Stimulated activated naive B cell treated with anti-CD40 and anti-IgM and Interleukin-4, amounts not matched to agents 10 μg/mL and 1 μg/mL and 100 μg/mL, for 72 hours (primary cell): ENCODE data around the gene AZIN2.
"Not testable (repeated sequence)": the region's sequence is repeated elsewhere in the genome, so short reads cannot be mapped to it uniquely, and the experiment has no call there.

Experiments
- ATAC-seq, 2 donors: fragments of 150-1000 bp; cut with Tn5 transposase; replicated peaks; 2 replicates each; pipeline ENCODE4 v1.10.0; 2021; ENCODE audit warnings: moderate library complexity in 1 of 2
- DNase-seq: peaks from one replicate; pipeline ENCODE4 v3.0.0; 2021
- H3K27ac Mint-ChIP-seq: one replicate; pipeline ENCODE4 v1.8.0; 2022; ENCODE audit warnings: mild to moderate bottlenecking, mixed read lengths
- H3K27me3 Mint-ChIP-seq, 2 donors: one replicate each; pipeline ENCODE4 v1.8.0; 2022; ENCODE audit warnings: mixed read lengths in 2 of 2
- H3K36me3 Mint-ChIP-seq, 2 donors: one replicate each; pipeline ENCODE4 v1.8.0; 2022; ENCODE audit warnings: mixed read lengths in 2 of 2, mild to moderate bottlenecking in 1 of 2
- H3K4me1 Mint-ChIP-seq, 2 donors: one replicate each; pipeline ENCODE4 v1.8.0; 2022; ENCODE audit warnings: mixed read lengths in 2 of 2, mild to moderate bottlenecking in 1 of 2
- H3K4me3 Mint-ChIP-seq, 2 donors: one replicate each; pipeline ENCODE4 v1.8.0; 2022; ENCODE audit warnings: mild to moderate bottlenecking in 2 of 2, mixed read lengths in 2 of 2, moderate library complexity in 1 of 2
- H3K9me3 Mint-ChIP-seq, 2 donors: one replicate each; pipeline ENCODE4 v1.8.0; 2022; ENCODE audit warnings: mixed read lengths in 2 of 2, mild to moderate bottlenecking in 1 of 2

The AZIN2 gene

DNA sequence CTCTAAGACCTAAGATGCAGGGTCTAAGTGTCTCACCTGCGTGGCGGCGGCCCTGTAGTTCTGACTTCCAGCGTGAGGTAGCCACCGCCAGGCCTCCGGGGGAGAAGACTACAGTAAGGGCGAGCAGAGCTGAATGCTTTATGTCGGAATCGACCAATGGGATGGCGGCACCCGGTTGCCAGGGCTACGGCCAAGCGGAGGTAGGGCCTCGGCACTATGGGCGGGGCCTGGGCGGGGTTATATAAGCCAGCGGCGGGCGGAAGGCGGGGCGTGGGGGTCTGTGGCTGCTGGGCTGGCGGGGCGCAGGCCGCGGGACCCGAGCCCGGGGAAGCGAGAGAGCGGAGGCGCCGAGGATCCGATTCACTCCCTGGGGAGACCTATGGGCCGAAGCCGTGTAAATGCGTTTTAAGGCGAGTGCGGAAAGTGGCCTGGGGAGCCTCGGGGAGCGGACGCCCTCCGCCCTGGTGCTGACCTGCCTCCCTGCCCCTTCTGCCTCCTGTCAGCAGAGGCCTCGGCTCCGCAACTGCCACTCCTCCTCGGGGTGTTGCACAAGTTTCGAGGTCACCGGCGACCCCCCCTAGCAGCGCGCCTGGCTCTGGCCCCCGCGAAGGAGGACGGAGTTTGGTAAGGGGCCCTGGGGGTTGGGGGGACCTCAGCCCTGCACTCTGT, at the start of gene AZIN2:
Gene AZIN2 (plus strand): TSS at position 269 of the 669 bp plus-strand sequence. CDS start 1,097 bp downstream, outside the sequence.
- ATAC-seq, result peak; percentile 100
- peak; percentile 90 for DNase-seq
- Mint-ChIP-seq H3K27ac (peak within 1 kb of the TSS; percentile 33), H3K27me3 (peaks cover 35 to 39% of the 10 kb centered on the region in 2 donors), H3K4me3 (peak within 1 kb of the TSS; percentile 74 to 85), H3K4me1 (peaks cover 9 to 20% of the 10 kb centered on the region in 2 donors), H3K36me3 (no peaks in the 10 kb centered on the region), H3K9me3 (no peaks in the 10 kb centered on the region)

DNA sequence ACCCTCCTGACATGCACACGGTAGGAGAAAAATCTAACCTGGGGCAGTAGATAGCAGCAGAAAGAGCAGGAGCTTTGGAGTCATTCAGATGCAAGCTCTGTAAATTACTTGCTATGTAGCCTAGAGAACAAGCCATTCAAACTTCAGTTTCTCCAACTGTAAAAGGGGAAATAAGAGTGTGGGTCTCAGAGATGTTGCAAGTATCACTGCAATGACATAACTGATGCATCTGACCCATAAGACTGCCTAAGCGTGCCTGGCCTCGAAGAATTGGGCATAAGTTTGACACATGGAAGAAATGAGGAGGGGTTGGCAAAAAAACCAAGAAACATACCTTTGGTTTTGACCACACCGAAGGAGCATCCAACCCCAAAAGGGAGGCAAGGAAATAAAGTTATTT, 49.4 kb upstream of the AZIN2 start:
- no peak overlapping the region for H3K4me3 Mint-ChIP-seq

DNA sequence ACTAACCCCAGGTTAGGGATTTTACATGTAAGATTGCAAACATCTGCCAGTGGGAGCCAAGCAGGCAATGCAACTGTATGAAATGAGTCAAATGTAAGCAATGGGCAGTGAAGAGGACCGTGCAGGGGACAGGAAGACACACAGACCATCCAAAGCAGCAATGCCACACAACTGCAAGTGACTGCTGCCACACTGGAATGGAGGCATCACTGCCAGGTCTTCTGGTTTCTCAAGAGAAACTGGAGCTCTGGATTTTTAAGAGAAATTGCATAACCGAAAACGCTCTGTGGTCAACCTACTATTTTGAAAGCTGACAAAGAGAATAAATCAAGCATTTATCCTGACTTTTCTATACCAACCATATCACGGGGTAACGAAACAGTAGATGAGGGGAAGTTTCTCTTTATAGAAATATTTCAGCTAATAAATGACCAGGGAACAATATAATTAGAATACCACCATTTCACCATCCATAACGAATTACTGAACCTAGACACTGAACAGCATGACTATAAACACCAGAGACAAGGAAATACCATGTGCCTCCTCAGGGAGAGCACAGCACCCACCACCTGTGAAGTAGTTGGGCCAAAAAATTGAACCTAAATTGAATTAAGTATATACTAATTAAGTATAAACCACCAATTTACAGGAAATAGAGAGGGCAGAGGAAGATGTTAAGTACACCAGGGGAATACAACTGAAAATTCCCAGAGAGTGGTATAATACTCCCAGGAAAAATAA, 48.7 kb upstream of the AZIN2 start:
- DNase-seq (no peak), ATAC-seq (no peak)
- Mint-ChIP-seq H3K36me3 (peaks cover 34 to 60% of the 10 kb centered on the region in 2 donors), H3K4me1 (peaks cover 44 to 82% of the 10 kb centered on the region in 2 donors), H3K4me3 (peak overlapping the region in 1 of 2 donors; percentile 53), H3K27ac (no peak overlapping the region), H3K9me3 (no peaks in the 10 kb centered on the region), H3K27me3 (no peaks in the 10 kb centered on the region)

More for the DNA sequence above, 49.4 kb upstream of the AZIN2 start:
- H3K36me3 Mint-ChIP-seq, result peaks cover 28 to 57% of the 10 kb centered on the region in 2 donors
- no peak for ATAC-seq
- peaks cover 43 to 78% of the 10 kb centered on the region in 2 donors for H3K4me1 Mint-ChIP-seq
- no peaks in the 10 kb centered on the region for H3K27me3 Mint-ChIP-seq
- no peak overlapping the region for H3K27ac Mint-ChIP-seq
- no peaks in the 10 kb centered on the region for H3K9me3 Mint-ChIP-seq
- no peak for DNase-seq

DNA sequence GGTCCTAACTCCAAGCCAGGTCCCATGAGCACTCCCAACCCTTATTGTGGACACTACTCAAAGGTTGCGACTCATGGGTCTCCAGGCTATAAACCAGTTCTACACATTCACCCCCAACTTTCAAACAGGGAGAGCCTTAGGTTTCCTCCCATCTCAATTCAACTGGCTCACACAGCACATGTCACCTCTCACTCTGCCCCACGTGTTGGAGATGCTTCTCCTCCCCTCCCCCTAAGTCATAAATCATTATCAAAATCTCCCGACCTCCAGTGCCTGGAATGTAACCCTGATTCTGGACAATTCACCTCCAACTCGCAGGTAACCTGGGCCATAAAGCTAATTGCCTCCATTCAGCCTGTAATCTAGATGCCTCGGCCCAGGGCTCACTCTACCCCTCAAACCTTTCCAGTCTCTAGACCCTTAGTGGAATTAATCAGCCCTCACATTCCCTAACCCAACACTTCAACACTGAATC, 44.9 kb upstream of the AZIN2 start:
- ATAC-seq, result peak; percentile 3 to 10
- H3K4me1 Mint-ChIP-seq, result peaks cover 37 to 61% of the 10 kb centered on the region in 2 donors
- peak overlapping the region; percentile 98 for H3K27ac Mint-ChIP-seq
- H3K27me3 Mint-ChIP-seq, result peaks cover 0 to 3% of the 10 kb centered on the region in 2 donors
- no peaks in the 10 kb centered on the region for H3K9me3 Mint-ChIP-seq
- H3K4me3 Mint-ChIP-seq, result peak overlapping the region; percentile 94 to 100
- H3K36me3 Mint-ChIP-seq, result peaks cover 19 to 32% of the 10 kb centered on the region in 2 donors
- DNase-seq, result no peak

DNA sequence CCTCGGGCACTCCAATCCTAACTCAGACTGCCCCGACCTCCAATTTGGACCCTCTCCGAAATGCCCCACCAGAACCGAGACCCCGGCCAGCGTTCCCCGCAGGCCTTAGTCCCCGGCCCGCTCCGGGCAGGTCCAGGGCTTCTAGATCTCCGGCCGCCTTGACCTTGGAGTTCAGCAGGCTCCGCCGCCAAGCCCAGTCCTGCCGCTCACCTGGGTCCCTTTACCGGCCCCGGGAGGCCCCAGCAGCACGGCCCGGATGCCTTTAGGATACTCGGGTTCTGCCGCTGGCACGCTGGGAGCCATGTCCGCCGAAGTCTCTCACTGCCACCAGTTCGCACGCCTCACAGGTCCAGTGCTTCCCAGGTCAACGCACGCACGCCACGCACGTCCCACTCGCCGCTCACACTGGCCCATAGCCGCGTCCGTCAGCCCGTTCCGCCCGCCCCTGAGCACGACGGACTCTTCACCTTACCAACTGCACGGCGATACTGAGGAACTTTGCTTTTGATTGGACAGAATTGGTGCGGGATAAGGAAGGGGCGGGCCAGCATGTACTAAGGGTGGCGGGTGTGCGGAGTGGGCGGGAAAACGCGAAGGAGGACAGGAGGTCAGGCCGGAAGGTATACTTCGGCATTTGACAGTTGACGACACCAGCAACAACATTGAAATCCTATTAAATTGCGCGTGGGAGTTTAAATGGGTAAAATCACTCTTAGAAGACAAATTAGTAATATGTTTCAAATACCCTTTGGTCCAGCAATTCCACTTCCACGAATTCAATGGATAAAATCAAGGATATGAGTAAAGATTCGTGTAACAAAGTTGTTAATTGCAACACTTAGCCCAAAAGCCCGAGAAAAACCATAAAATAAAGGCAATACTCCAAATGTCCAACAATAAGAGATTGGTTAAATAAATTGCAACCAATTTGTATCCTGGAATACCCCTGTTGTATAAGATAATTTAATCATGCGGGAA, 44.1 kb upstream of the AZIN2 start, which contains the start of gene AK2:
Gene AK2 (minus strand): TSS at position 358 of the 978 bp plus-strand sequence. CDS start 55 bp downstream, at position 303.
- Mint-ChIP-seq H3K4me3 (peak within 1 kb of the TSS; percentile 94 to 100), H3K9me3 (no peaks in the 10 kb centered on the region), H3K4me1 (peaks cover 31 to 54% of the 10 kb centered on the region in 2 donors), H3K27ac (peak within 1 kb of the TSS; percentile 98), H3K27me3 (peaks cover 0 to 3% of the 10 kb centered on the region in 2 donors), H3K36me3 (peaks cover 15 to 25% of the 10 kb centered on the region in 2 donors)
- DNase-seq, result peak; percentile 96
- ATAC-seq, result peak; percentile 99

DNA sequence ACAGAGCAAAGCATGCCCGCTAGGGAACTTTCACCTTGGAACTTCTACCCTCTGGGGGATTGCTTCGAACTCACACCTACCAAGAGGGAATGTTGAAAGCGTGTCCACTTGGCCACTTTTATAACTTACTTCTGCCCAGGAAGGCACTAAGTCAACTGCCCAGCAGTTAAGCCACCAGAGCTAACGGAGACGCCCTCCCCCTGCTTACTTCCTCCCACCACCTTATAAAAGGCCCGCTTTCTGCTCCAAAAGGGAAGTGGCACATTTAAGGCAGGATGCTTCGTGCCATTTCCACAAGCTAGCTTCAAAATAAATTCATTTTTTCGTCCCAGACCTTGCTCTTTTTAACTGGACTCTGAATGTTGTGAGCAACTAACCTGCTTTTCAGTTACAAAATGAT, 41.1 kb upstream of the AZIN2 start:
- peaks cover 10% of the 10 kb centered on the region in 2 donors for H3K36me3 Mint-ChIP-seq
- peaks cover 20 to 34% of the 10 kb centered on the region in 2 donors for H3K4me1 Mint-ChIP-seq
- peak overlapping the region; percentile 38 for H3K27ac Mint-ChIP-seq
- H3K9me3 Mint-ChIP-seq, result no peaks in the 10 kb centered on the region
- no peak for ATAC-seq
- no peak for DNase-seq
- H3K4me3 Mint-ChIP-seq, result no peak overlapping the region
- H3K27me3 Mint-ChIP-seq, result peaks cover 0 to 7% of the 10 kb centered on the region in 2 donors

DNA sequence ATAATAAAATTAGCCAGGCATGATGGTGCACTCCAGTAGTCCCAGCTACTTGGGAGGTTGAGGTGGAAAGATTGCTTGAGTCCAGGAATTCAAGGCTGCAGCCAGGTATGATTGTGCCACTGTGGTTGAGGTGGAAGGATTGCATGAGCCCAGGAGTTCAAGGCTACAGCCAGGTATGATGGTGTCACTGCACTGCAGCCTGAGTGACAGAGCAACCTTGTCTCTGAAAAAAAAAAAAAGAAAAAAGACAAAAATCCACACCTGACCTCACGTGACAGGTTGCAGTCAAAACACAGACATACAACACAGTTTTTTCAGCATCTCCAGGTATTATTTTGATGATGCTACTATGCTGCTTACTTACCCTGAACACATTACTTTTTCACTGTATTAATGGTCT, 39.9 kb upstream of the AZIN2 start:
- no peak overlapping the region for H3K27ac Mint-ChIP-seq
- H3K36me3 Mint-ChIP-seq, result peaks cover 8 to 10% of the 10 kb centered on the region in 2 donors
- H3K4me1 Mint-ChIP-seq, result peaks cover 14 to 22% of the 10 kb centered on the region in 2 donors
- H3K9me3 Mint-ChIP-seq, result no peaks in the 10 kb centered on the region
- H3K4me3 Mint-ChIP-seq, result no peak overlapping the region
- peaks cover 0 to 9% of the 10 kb centered on the region in 2 donors for H3K27me3 Mint-ChIP-seq
- DNase-seq (no peak), ATAC-seq (no peak)

DNA sequence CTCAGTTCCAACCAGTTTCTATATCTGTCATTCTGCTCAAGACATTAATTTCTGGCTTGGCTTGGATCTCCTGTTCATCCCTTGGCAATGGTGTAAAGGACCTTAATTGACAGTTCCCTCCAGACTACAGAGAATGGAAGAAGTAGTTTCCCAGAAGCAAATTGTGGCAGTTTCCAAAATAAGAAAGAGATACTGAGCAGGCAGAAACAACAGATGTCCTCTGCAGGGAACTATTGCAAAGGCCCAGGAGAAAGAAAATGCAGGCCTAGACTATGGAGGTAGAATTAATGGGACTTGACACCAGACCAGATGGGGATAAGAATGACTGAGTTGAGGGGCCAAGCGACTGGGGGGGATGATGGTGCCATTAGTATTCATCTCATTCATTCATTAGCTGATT, 38.1 kb upstream of the AZIN2 start:
- Mint-ChIP-seq H3K4me3 (no peak overlapping the region), H3K36me3 (no peaks in the 10 kb centered on the region), H3K9me3 (no peaks in the 10 kb centered on the region), H3K27ac (no peak overlapping the region), H3K27me3 (peaks cover 0 to 12% of the 10 kb centered on the region in 2 donors), H3K4me1 (peaks cover 7 to 10% of the 10 kb centered on the region in 2 donors)
- DNase-seq, result no peak
- no peak for ATAC-seq

DNA sequence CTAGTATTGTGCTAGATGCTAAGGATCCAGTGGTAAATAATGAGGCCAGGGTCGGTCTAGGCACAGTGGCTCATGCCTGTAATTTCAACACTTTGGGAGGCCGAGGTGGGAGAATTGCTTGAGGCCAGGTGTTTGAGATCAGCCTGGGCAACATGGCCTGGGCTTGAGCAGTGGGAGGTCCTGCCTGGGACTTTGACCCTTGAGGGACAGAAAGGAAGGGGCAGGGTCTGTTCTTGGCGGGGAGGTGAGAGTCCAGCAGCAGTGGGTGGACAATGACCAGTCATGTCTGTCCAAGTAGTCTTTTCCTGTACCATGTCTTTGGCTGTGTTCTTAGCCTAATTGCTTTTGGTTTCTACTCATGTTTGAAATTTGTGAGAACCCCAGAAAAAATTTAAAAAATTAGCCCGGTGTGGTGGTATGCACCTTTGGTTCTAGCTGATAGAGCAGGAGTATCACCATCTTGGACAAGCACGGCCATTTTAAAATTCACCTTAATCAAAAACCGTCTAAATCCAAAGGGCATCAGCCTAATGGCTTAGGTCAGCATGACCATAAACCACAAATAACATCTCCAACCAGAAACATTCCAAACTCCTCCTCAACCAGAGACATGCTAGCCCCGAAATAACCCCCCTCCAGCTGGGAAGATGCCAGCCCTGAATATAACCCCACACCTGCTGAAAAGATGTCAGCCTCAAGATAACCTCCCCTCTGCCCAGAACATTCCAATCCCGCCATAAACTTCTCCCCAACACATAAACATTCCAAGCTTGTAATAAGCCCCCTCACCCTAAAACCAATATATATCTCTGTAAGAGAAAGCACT, 37.5 kb upstream of the AZIN2 start:
- Mint-ChIP-seq H3K9me3 (no peaks in the 10 kb centered on the region), H3K27me3 (peaks cover 0 to 14% of the 10 kb centered on the region in 2 donors), H3K4me1 (peaks cover 8 to 10% of the 10 kb centered on the region in 2 donors), H3K4me3 (no peak overlapping the region), H3K27ac (no peak overlapping the region), H3K36me3 (no peaks in the 10 kb centered on the region)
- ATAC-seq (no peak), DNase-seq (no peak)

DNA sequence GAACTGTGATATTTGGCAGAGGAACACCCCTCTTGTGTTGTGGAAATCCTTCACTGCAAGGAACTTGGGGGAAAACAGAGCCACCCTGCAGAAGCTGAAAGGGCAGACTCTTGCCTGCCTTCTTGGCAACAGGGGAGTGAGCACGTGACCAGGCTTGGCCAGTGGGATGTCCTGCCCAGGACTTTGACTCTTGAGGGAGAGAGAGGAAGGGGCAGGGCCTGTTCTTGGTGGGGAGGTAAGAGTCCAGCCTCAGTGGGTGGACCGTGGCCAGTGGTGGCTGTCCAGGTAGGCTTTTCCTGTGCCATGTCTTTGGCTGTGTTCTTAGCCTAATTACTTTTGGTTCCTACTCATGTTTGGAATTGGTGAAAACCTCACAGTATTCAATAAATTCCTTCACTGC, 35.7 kb upstream of the AZIN2 start:
- H3K36me3 Mint-ChIP-seq, result no peaks in the 10 kb centered on the region
- DNase-seq (no peak), ATAC-seq (no peak)
- H3K4me3 Mint-ChIP-seq, result no peak overlapping the region
- H3K9me3 Mint-ChIP-seq, result no peaks in the 10 kb centered on the region
- peaks cover 6 to 7% of the 10 kb centered on the region in 2 donors for H3K4me1 Mint-ChIP-seq
- H3K27ac Mint-ChIP-seq, result no peak overlapping the region
- peaks cover 0 to 17% of the 10 kb centered on the region in 2 donors for H3K27me3 Mint-ChIP-seq

DNA sequence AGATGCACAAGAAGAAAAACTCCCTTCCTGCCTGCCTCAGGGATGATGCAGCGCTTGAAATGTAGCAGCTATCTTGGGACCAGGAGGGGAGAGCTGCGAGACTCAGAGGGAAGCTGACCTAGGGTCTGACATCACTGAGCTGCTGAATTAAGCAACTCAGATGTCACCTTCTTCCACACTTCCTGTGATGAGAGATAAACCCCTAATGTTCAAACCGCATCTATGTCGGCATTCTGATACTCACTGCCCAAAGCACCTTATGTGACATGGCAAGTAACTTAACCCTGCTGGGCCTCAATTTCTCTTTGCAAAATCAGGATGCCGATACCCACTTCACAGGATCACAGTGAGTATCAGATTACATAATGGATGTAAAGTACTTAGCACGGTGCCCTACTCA, 35.1 kb upstream of the AZIN2 start:
- Mint-ChIP-seq H3K4me1 (peaks cover 9 to 11% of the 10 kb centered on the region in 2 donors), H3K4me3 (no peak overlapping the region), H3K9me3 (peaks cover 2 to 3% of the 10 kb centered on the region in 2 donors), H3K27ac (no peak overlapping the region), H3K36me3 (peaks cover 2 to 4% of the 10 kb centered on the region in 2 donors), H3K27me3 (peaks cover 5 to 17% of the 10 kb centered on the region in 2 donors)
- DNase-seq (no peak), ATAC-seq (no peak)

DNA sequence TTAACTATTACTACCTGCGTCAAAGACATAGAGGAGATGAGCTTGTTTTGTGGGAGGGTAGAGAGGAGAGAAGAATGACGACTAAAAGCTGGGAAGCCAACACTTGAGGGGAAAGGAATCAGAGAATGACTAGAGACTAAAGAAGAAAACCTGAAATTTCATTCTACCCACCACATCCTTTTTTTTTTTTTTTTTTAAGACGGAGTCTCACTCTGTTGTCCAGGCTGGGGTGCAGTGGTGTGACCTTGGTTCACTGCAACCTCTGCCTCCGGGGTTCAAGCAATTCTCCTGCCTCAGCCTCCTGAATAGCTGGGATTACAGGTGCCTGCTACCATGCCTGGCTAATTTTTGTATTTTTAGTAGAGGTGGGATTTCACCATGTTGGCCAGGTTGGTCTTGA, 34.7 kb upstream of the AZIN2 start:
- Mint-ChIP-seq H3K4me1 (peaks cover 9 to 11% of the 10 kb centered on the region in 2 donors), H3K27me3 (peaks cover 6 to 18% of the 10 kb centered on the region in 2 donors)
- not testable (repeated sequence) for H3K4me3 Mint-ChIP-seq, H3K9me3 Mint-ChIP-seq, H3K27ac Mint-ChIP-seq, ATAC-seq, H3K36me3 Mint-ChIP-seq, DNase-seq

DNA sequence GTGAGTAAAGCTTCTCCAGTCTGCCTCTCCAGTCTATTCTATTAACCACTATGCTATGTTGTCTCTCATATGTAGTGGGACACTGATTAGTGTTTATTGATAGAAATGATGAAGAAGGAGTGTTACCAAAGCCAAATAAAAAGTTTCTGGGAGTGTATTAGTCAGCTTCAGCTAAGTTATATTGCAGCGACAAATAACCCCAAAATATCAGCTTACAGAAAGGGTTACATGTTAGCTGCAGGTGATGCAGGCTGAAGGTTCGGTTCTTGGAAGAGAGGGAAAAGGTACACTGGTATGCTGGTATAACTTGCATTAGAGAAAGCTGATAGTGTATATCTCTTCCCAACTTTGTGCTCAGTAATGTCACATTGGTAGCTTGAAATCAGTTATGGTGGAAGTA, 33.7 kb upstream of the AZIN2 start:
- no peak for DNase-seq
- Mint-ChIP-seq H3K4me3 (no peak overlapping the region), H3K4me1 (peaks cover 9 to 11% of the 10 kb centered on the region in 2 donors), H3K27me3 (peaks cover 6 to 18% of the 10 kb centered on the region in 2 donors), H3K36me3 (peaks cover 2 to 4% of the 10 kb centered on the region in 2 donors), H3K27ac (no peak overlapping the region), H3K9me3 (peaks cover 2 to 4% of the 10 kb centered on the region in 2 donors)
- ATAC-seq, result no peak
